Skeletal muscle tissue (tissue), 4 donors: ENCODE results near the gene ZCCHC2. TPM values are rescaled to one million over a fixed set of nuclear protein-coding genes. Genes with fewer than 3 reads are reported as not detected.
A peak's percentile ranks its signal among the peaks of the same experiment; 100 is the strongest.

ENCODE experiments used
- H3K27ac ChIP-seq: one replicate; pipeline ENCODE4 v1.7.0; 2013; ENCODE audit warnings: mild to moderate bottlenecking, low read depth, low read length, inconsistent platforms
- H3K27me3 ChIP-seq, 3 donors: one replicate each; pipeline ENCODE4 v1.7.0; 2013; ENCODE audit warnings: low read length in 3 of 3; ENCODE audit not compliant: control insufficient read depth in 3 of 3, insufficient read depth in 3 of 3
- H3K36me3 ChIP-seq, 3 donors: one replicate each; pipeline ENCODE4 v1.7.0; 2013; ENCODE audit warnings: low read length in 3 of 3; ENCODE audit not compliant: control insufficient read depth in 3 of 3, insufficient read depth in 3 of 3
- H3K4me1 ChIP-seq, 3 donors: one replicate each; pipeline ENCODE4 v1.7.0; 2013; ENCODE audit warnings: low read length in 3 of 3, mild to moderate bottlenecking in 3 of 3; ENCODE audit not compliant: control insufficient read depth in 3 of 3, insufficient read depth in 3 of 3
- H3K4me3 ChIP-seq, 3 donors: one replicate each; pipeline ENCODE4 v1.7.0; 2013; ENCODE audit warnings: low read length in 3 of 3
- H3K9ac ChIP-seq, 3 donors: one replicate each; pipeline ENCODE4 v1.7.0; 2013; ENCODE audit warnings: low read length in 3 of 3, mild to moderate bottlenecking in 3 of 3, moderate library complexity in 2 of 3, low read depth in 1 of 3
- H3K9me3 ChIP-seq, 3 donors: one replicate each; pipeline ENCODE4 v1.7.0; 2013; ENCODE audit warnings: low read length in 3 of 3; ENCODE audit not compliant: control insufficient read depth in 3 of 3
- total RNA-seq: library from RNA; depleted of rRNA; stranded (reverse); fragments of >200 nt; gene quantifications from one replicate; pipeline ENCODE4 v1.2.3, GENCODE V29; 2014
- donor health status: Osteomylitis.

Gene ZCCHC2
- total RNA-seq, 1 donor from 2014 or later: 7.8 TPM

GRCh38 chr18:62585274-62586150 lies 62.7 kb downstream of the ZCCHC2 start:
- no peaks in the 10 kb centered on the region for H3K27me3 ChIP-seq
- H3K9me3 ChIP-seq: no peaks in the 10 kb centered on the region
- no peak overlapping the region for H3K27ac ChIP-seq
- no peak overlapping the region for H3K4me3 ChIP-seq
- H3K4me1 ChIP-seq: peaks cover 13 to 21% (median 15%) of the 10 kb centered on the region in 3 donors
- peak overlapping the region in 1 of 3 donors; percentile 18 for H3K9ac ChIP-seq
- peaks cover 0 to 8% (median 0%) of the 10 kb centered on the region in 3 donors for H3K36me3 ChIP-seq

GRCh38 chr18:62586151-62586774 lies 63.4 kb downstream of the ZCCHC2 start:
- H3K9ac ChIP-seq: peak overlapping the region in 1 of 3 donors; percentile 18
- no peaks in the 10 kb centered on the region for H3K9me3 ChIP-seq
- peak overlapping the region in 1 of 3 donors; percentile 1 for H3K4me3 ChIP-seq
- no peak overlapping the region for H3K27ac ChIP-seq
- peaks cover 18 to 26% (median 19%) of the 10 kb centered on the region in 3 donors for H3K4me1 ChIP-seq
- H3K27me3 ChIP-seq: no peaks in the 10 kb centered on the region
- H3K36me3 ChIP-seq: peaks cover 0 to 8% (median 0%) of the 10 kb centered on the region in 3 donors

DNA sequence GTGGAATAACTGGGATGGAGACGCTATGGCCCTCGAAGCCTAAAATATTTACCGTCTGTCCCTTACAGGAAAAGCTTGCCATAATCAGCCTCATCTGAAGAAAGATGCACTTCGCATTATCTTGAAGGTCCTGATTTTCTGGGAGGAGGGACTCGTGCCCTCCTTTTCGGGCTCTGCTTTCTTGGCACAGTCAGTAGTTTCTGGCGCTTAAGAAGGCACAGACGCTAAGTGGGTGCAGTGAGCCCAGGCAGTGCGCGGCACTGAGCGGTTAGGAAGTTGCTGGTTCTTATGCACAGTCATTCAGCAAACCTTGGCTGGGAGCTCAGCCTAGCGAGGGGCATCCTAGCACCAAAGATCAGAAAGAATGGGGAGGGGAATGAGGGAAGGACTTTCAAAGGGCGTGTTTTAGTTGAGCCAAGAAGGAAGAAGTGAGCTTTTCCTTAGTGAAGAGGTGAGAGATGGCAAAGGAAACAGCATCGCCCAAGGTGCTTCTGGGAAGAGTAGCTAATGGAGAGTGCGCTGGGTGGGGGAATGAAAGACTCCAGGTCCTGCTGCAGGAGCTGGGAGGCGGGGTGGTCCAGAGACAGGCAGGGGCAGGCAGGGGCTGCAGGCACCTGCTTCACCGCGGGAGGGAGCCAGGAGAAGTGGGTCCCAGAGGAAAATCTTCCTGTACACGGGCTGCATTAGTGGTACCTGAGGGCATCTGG lies 64.1 kb downstream of the ZCCHC2 start:
- H3K27ac ChIP-seq: no peak overlapping the region
- H3K9me3 ChIP-seq: no peaks in the 10 kb centered on the region
- peaks cover 24 to 31% (median 25%) of the 10 kb centered on the region in 3 donors for H3K4me1 ChIP-seq
- H3K27me3 ChIP-seq: no peaks in the 10 kb centered on the region
- H3K4me3 ChIP-seq: no peak overlapping the region
- peaks cover 0 to 8% (median 0%) of the 10 kb centered on the region in 3 donors for H3K36me3 ChIP-seq
- peak overlapping the region in 1 of 3 donors; percentile 18 for H3K9ac ChIP-seq

DNA sequence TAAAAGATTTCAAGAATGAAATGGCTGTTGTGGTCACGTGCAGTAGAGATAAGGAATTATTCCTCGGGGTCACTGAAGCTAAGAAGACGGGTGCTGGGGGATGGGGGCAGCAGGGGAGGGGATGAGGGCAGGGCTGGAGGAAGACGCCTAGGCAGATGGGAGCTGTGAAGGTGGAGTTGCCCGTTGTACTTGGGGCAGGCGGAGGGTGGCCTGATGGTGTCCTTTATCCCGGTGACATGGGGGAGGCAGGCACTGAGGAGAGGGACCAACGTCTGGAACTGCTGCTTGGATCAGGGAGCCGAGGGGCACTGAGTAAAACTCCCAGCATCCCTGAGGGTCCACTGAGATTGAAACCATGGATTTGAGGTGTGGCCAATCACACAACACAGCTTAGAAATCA lies 64.9 kb downstream of the ZCCHC2 start:
- Histone ChIP-seq H3K4me1 (peaks cover 24 to 31% (median 25%) of the 10 kb centered on the region in 3 donors), H3K27me3 (no peaks in the 10 kb centered on the region), H3K9ac (no peak overlapping the region), H3K4me3 (no peak overlapping the region), H3K36me3 (peaks cover 0 to 8% (median 0%) of the 10 kb centered on the region in 3 donors), H3K9me3 (no peaks in the 10 kb centered on the region), H3K27ac (no peak overlapping the region)

DNA sequence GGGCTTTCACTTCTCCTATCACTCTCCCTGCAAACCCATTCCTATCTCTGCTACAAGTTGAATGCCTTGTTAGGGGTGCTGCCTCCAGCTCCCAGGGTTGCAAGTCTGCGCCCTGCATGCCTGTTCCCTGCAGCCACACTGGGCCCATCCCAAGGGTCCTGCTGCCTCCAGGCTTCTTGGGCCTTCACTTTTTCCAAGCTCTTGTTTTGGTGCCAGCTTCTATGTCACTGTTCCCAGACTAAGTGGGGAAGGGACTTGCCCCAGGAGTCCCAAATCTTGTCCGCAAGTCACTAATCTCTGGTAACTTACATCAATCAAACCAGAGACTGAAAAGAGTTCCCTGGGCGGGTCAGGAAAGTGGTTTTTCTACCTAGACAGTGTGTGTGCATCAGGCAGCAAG lies 65.4 kb downstream of the ZCCHC2 start:
- no peaks in the 10 kb centered on the region for H3K9me3 ChIP-seq
- H3K4me1 ChIP-seq: peaks cover 24 to 31% (median 25%) of the 10 kb centered on the region in 3 donors
- H3K36me3 ChIP-seq: peaks cover 0 to 8% (median 0%) of the 10 kb centered on the region in 3 donors
- H3K27me3 ChIP-seq: no peaks in the 10 kb centered on the region
- no peak overlapping the region for H3K27ac ChIP-seq
- no peak overlapping the region for H3K9ac ChIP-seq
- no peak overlapping the region for H3K4me3 ChIP-seq

- Histone ChIP-seq H3K9me3 (no peaks in the 10 kb centered on the region), H3K4me3 (peak overlapping the region in 2 of 3 donors; percentile 15 to 49), H3K27ac (no peak overlapping the region), H3K9ac (peak overlapping the region in 2 of 3 donors; percentile 46 to 54), H3K4me1 (peaks cover 14 to 15% (median 15%) of the 10 kb centered on the region in 3 donors), H3K27me3 (peaks cover 3 to 6% (median 5%) of the 10 kb centered on the region in 3 donors), H3K36me3 (peaks cover 0 to 2% (median 0%) of the 10 kb centered on the region in 3 donors)
Measured at GRCh38 chr18:62590799-62591590, 68.2 kb downstream of the ZCCHC2 start.

- Histone ChIP-seq H3K27ac (no peak overlapping the region), H3K27me3 (peaks cover 34 to 42% (median 40%) of the 10 kb centered on the region in 3 donors), H3K36me3 (no peaks in the 10 kb centered on the region), H3K9me3 (no peaks in the 10 kb centered on the region), H3K4me3 (peak overlapping the region; percentile 40 to 54 (median 52)), H3K4me1 (peaks cover 15 to 19% (median 16%) of the 10 kb centered on the region in 3 donors), H3K9ac (peak overlapping the region in 1 of 3 donors; percentile 8)
Measured at GRCh38 chr18:62596145-62597005, 73.5 kb downstream of the ZCCHC2 start.

DNA sequence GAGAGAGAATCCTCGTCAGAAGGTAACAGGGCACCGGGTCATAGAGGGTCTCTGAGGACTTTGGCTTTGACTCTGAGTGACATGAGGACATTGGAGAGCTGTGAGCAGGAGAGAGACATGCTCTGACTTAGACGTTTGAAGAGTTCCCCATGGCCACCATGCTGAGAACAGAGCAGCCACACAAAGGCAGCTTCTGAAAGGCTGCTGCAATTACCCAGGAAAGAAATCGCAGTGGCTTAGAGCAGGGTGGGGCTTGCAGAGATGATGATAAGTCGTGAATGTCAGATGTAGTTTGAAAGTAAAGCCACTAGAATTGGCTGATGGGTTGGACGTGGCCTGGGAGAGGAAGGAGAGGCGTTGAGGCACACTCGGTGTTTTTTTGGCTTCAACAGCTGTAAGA lies 79.0 kb downstream of the ZCCHC2 start:
- H3K36me3 ChIP-seq: no peaks in the 10 kb centered on the region
- no peaks in the 10 kb centered on the region for H3K9me3 ChIP-seq
- H3K9ac ChIP-seq: no peak overlapping the region
- H3K27me3 ChIP-seq: peaks cover 24 to 41% (median 39%) of the 10 kb centered on the region in 3 donors
- peaks cover 3 to 5% (median 3%) of the 10 kb centered on the region in 3 donors for H3K4me1 ChIP-seq
- H3K4me3 ChIP-seq: no peak overlapping the region
- H3K27ac ChIP-seq: no peak overlapping the region
